Measurements from ENCODE around the gene POU2AF3. TPM values are rescaled to one million over a fixed set of nuclear protein-coding genes. Genes with fewer than 3 reads are reported as not detected.
A peak's percentile ranks its signal among the peaks of the same experiment; 100 is the strongest.
"Not testable (repeated sequence)": the region's sequence is repeated elsewhere in the genome, so short reads cannot be mapped to it uniquely, and the experiment has no call there.

POU2AF3 gene
- total RNA-seq, 6 experiments from 2014 or later: not detected

- DNase-seq: peak; percentile 53
- TF ChIP-seq CTCF (IDR thresholded peaks at IDR 0.05): no peak
- H3K4me1 Mint-ChIP-seq (ENCODE audit: low read depth): peaks cover 26% of the 10 kb centered on the region
These were observed 38.5 kb upstream of the POU2AF3 start for GRCh38 chr11:111259896-111260295.

GRCh38 chr11:111260811-111261210, 37.5 kb upstream of the POU2AF3 start:
- Mint-ChIP-seq H3K27ac (no peak overlapping the region), H3K4me1 (ENCODE audit: low read depth) (peaks cover 26% of the 10 kb centered on the region), H3K9me3 (no peaks in the 10 kb centered on the region), H3K4me3 (no peak overlapping the region), H3K27me3 (ENCODE audit: insufficient read depth) (peaks cover 15% of the 10 kb centered on the region), H3K36me3 (ENCODE audit: low read depth) (no peaks in the 10 kb centered on the region)
- TF ChIP-seq CTCF (IDR thresholded peaks at IDR 0.05): no peak
- no peak for DNase-seq

More at GRCh38 chr11:111259896-111260295, 38.5 kb upstream of the POU2AF3 start:
- Mint-ChIP-seq H3K9me3 (no peaks in the 10 kb centered on the region), H3K4me3 (no peak overlapping the region; the same call in 1 of the 2 replicates), H3K36me3 (ENCODE audit: low read depth) (no peaks in the 10 kb centered on the region), H3K27ac (no peak overlapping the region), H3K27me3 (ENCODE audit: insufficient read depth) (peaks cover 12% of the 10 kb centered on the region)

- no peak for TF ChIP-seq CTCF (IDR thresholded peaks at IDR 0.05)
- no peak for DNase-seq
- Mint-ChIP-seq H3K36me3 (ENCODE audit: low read depth) (no peaks in the 10 kb centered on the region), H3K4me3 (no peak overlapping the region), H3K9me3 (no peaks in the 10 kb centered on the region), H3K4me1 (ENCODE audit: low read depth) (peaks cover 18% of the 10 kb centered on the region), H3K27me3 (ENCODE audit: insufficient read depth) (peaks cover 11% of the 10 kb centered on the region), H3K27ac (no peak overlapping the region)
These were observed 33.7 kb upstream of the POU2AF3 start for GRCh38 chr11:111264646-111265045.

GRCh38 chr11:111265421-111265820, 32.9 kb upstream of the POU2AF3 start:
- no peak for TF ChIP-seq CTCF (IDR thresholded peaks at IDR 0.05)
- Mint-ChIP-seq H3K4me1 (ENCODE audit: low read depth) (peaks cover 10% of the 10 kb centered on the region), H3K4me3 (no peak overlapping the region), H3K27me3 (ENCODE audit: insufficient read depth) (peaks cover 11% of the 10 kb centered on the region), H3K9me3 (no peaks in the 10 kb centered on the region), H3K27ac (no peak overlapping the region), H3K36me3 (ENCODE audit: low read depth) (no peaks in the 10 kb centered on the region)
- DNase-seq: no peak

GRCh38 chr11:111268303-111268702, 30.0 kb upstream of the POU2AF3 start:
- peaks cover 16% of the 10 kb centered on the region for H3K27me3 Mint-ChIP-seq (ENCODE audit: insufficient read depth)
- not testable (repeated sequence) for H3K27ac Mint-ChIP-seq; H3K4me3 Mint-ChIP-seq; H3K36me3 Mint-ChIP-seq (ENCODE audit: low read depth); H3K4me1 Mint-ChIP-seq (ENCODE audit: low read depth); DNase-seq; H3K9me3 Mint-ChIP-seq

- Mint-ChIP-seq H3K27ac (no peak overlapping the region), H3K36me3 (ENCODE audit: low read depth) (no peaks in the 10 kb centered on the region), H3K4me1 (ENCODE audit: low read depth) (no peaks in the 10 kb centered on the region), H3K9me3 (no peaks in the 10 kb centered on the region), H3K27me3 (ENCODE audit: insufficient read depth) (peaks cover 16% of the 10 kb centered on the region), H3K4me3 (no peak overlapping the region)
- DNase-seq: no peak
- no peak for TF ChIP-seq CTCF (IDR thresholded peaks at IDR 0.05)
These were observed 29.0 kb upstream of the POU2AF3 start for GRCh38 chr11:111269146-111269868.

All from HFFc6 (cell line).